GM12878 (cell line): ENCODE data around the gene CYTH2. TPM values are rescaled to one million over a fixed set of nuclear protein-coding genes. Genes with fewer than 3 reads are reported as not detected.

Source experiments
- ATAC-seq: fragments of 200-7000 bp; cut with Tn5 transposase; 3 replicates; pipeline ENCODE4 v1.9.1; 2020; ENCODE audit warnings: mild to moderate bottlenecking, moderate library complexity
- BruUV-seq: library from RNA; stranded (reverse); fragments of 400-500 nt; replicated peaks from 2 replicates; lab custom pipeline; 2021; lab: Mats Ljungman, UMichigan
- CTCF ChIA-PET: fragments of 300-600 bp; sonication (Branson Sonifier 250); formaldehyde crosslinking; extraction: SDS; loops from one replicate; lab custom pipeline; 2021; ENCODE audit warnings: inconsistent platforms; lab: Yijun Ruan, JAX
- POLR2A ChIA-PET: fragments of 350-600 bp; formaldehyde crosslinking; extraction: SDS; loops from one replicate; lab custom pipeline; 2021; ENCODE audit warnings: inconsistent platforms; lab: Charles Lee
- RAD21 ChIA-PET: fragments of 300-600 bp; sonication (Branson Sonifier 250); formaldehyde crosslinking; loops from one replicate; lab custom pipeline; 2023; ENCODE audit warnings: antibody characterized with exemption; ENCODE audit not compliant: unreplicated experiment; lab: Charles Lee
- SMC1A ChIA-PET: fragments of 300-600 bp; sonication (Branson Sonifier 250); formaldehyde crosslinking; loops from one replicate; lab custom pipeline; 2023; ENCODE audit not compliant: unreplicated experiment, uncharacterized antibody; lab: Charles Lee
- DNase-seq: peaks from one replicate; pipeline ENCODE4 v3.0.0-alpha.2; 2011; ENCODE audit warnings: low read depth, low spot score
- FAIRE-seq: peaks from 3 replicates; lab custom pipeline; 2011; peaks lifted over from hg19 to GRCh38; lab: Jason Lieb, UNC
- H2AFZ ChIP-seq: 2 replicates; pipeline ENCODE4 v1.6.0; 2011; ENCODE audit warnings: low read depth, low read length, control low read depth; ENCODE audit not compliant: control insufficient read depth
- H3K27ac ChIP-seq: 2 replicates; pipeline ENCODE4 v1.5.1; 2011; ENCODE audit warnings: control low read depth; ENCODE audit not compliant: control insufficient read depth, insufficient read depth
- H3K27me3 ChIP-seq, 2 experiments: replicated peaks in 1 of 2; 2 replicates each; pipeline versions ENCODE4 v1.6.0 to v1.6.1; 2011; ENCODE audit warnings: low read length in 1 of 2; ENCODE audit not compliant: control insufficient read depth in 2 of 2, insufficient read depth in 2 of 2
- H3K36me3 ChIP-seq, 2 experiments: 2 replicates each; pipeline ENCODE4 v1.5.1; 2011; ENCODE audit warnings: low read length in 1 of 2; ENCODE audit not compliant: control insufficient read depth in 2 of 2, insufficient read depth in 2 of 2
- H3K4me1 ChIP-seq: 2 replicates; pipeline ENCODE4 v1.6.1; 2011; ENCODE audit warnings: mild to moderate bottlenecking, low read length, moderate library complexity, mixed read lengths; ENCODE audit not compliant: control insufficient read depth, insufficient read depth
- H3K4me2 ChIP-seq: 2 replicates; pipeline ENCODE4 v1.6.0; 2011; ENCODE audit warnings: control low read depth; ENCODE audit not compliant: control insufficient read depth, insufficient read depth
- H3K4me3 ChIP-seq: fragments of 200-600 bp; sonication (generic); 2 replicates; pipeline ENCODE4 v1.5.1; 2016
- H3K79me2 ChIP-seq: 2 replicates; pipeline ENCODE4 v1.6.0; 2011; ENCODE audit warnings: low read length; ENCODE audit not compliant: control insufficient read depth, insufficient read depth
- H3K9ac ChIP-seq: 2 replicates; pipeline ENCODE4 v1.8.0; 2011; ENCODE audit warnings: low read length, control low read depth, mixed read lengths; ENCODE audit not compliant: control insufficient read depth, insufficient read depth
- H3K9me3 ChIP-seq: replicated peaks from 3 replicates; pipeline ENCODE4 v1.5.1; 2011; ENCODE audit warnings: mild to moderate bottlenecking, low read length; ENCODE audit not compliant: control insufficient read depth, insufficient read depth
- H4K20me1 ChIP-seq: 2 replicates; pipeline ENCODE4 v1.6.0; 2011; ENCODE audit not compliant: control insufficient read depth, insufficient read depth
- CBX5 ChIP-seq: sonication (generic); IDR thresholded peaks from 2 replicates; pipeline ENCODE4 v1.6.1; 2016; ENCODE audit warnings: low read depth, moderate library complexity, mild to moderate bottlenecking, inconsistent platforms
- CEBPZ ChIP-seq: fragments of 150-350 bp; IDR thresholded peaks from 2 replicates; pipeline ENCODE4 v1.6.1; 2016; ENCODE audit warnings: low read depth, low read length
- FOXK2 ChIP-seq: fragments of 450-650 bp; IDR thresholded peaks from 2 replicates; pipeline ENCODE4 v1.6.1; 2017; ENCODE audit warnings: mild to moderate bottlenecking, moderate library complexity
- GATAD2B ChIP-seq: fragments of 450-650 bp; conservative IDR thresholded peaks from 2 replicates; pipeline ENCODE4 v1.6.1; 2017; ENCODE audit warnings: low read depth, mild to moderate bottlenecking, moderate library complexity
- NFYB ChIP-seq: IDR thresholded peaks from 2 replicates; pipeline ENCODE4 v1.6.1; 2011; ENCODE audit warnings: low read depth, mild to moderate bottlenecking, low read length, improper control_type of control experiment, moderate library complexity; ENCODE audit not compliant: insufficient read depth
- SMAD5 ChIP-seq: IDR thresholded peaks from 2 replicates; pipeline ENCODE4 v1.6.1; 2016; ENCODE audit warnings: antibody characterized with exemption, low read depth
- WGBS: methylation state at CpG from one replicate; pipeline ENCODE4 v1.1.6; 2016; ENCODE audit warnings: low lambda C conversion rate; ENCODE audit not compliant: insufficient replicate concordance, insufficient coverage; ENCODE audit errors: missing lambda C conversion rate; 5-methylcytosine and 5-hydroxymethylcytosine counted together
- in situ Hi-C: fragments of 300-500 bp; cut with MboI; formaldehyde crosslinking; loops from 9 replicates; pipeline ENCODE4 v1.14.3; 2018; ENCODE audit warnings: mixed read lengths
- intact Hi-C: fragments of 100-400 bp; cut with micrococcal nuclease; formaldehyde crosslinking; loops from one replicate; pipeline ENCODE4 v1.14.2; 2022; ENCODE audit not compliant: unreplicated experiment
- polyA plus RNA-seq, 11 experiments: library from polyadenylated mRNA; depleted of rRNA in 4 of 11; unstranded in 6 of 11; stranded (reverse) in 5 of 11; fragments of >200 nt; fragmentation: Nextera tagmentation in 4 of 11; fragmentation: Illumina TruSeq in 1 of 11; extraction: Ambion mirVana in 4 of 11; extraction: Trizol in 1 of 11; gene quantifications; 1 replicate in 1 of 11; 2 replicates in 10 of 11; pipeline versions ENCODE4 v1.2.1 to v1.2.3, GENCODE V29; 2011 to 2016; ENCODE audit warnings: inconsistent platforms in 2 of 11, missing spikeins in 2 of 11, low read depth in 1 of 11
- total RNA-seq, 4 experiments: library from RNA; depleted of rRNA in 3 of 4; stranded (reverse); fragments of >200 nt in 3 of 4; fragmentation: Illumina TruSeq in 1 of 4; extraction: Trizol in 1 of 4; gene quantifications; 2 replicates each; pipeline versions ENCODE4 v1.2.1 to v1.2.3, GENCODE V29; 2013 to 2021

The CYTH2 gene
- total and polyA plus RNA-seq, 10 of the 15 experiments (the other 5 are each of a cell fraction or from before 2014, with no cell fraction given): 1.3 to 31.9 (median 22.2) TPM

GRCh38 chr19:48511321-48511731, 42.2 kb downstream of the CYTH2 start:
- ATAC-seq: no peak
- Histone ChIP-seq H3K4me1 (peaks cover 18% of the 10 kb centered on the region), H3K36me3 (no peaks in the 10 kb centered on the region), H3K27ac (no peak overlapping the region), H3K9me3 (no peaks in the 10 kb centered on the region), H2AFZ (no peak overlapping the region), H3K9ac (no peak overlapping the region), H4K20me1 (no peaks in the 10 kb centered on the region; the same call in 1 of the 2 replicates), H3K27me3 (peaks cover 2 to 4% of the 10 kb centered on the region in 2 experiments; a peak in 3 of 4 replicates), H3K4me2 (no peak overlapping the region), H3K4me3 (no peak overlapping the region), H3K79me2 (no peaks in the 10 kb centered on the region)
- no peak for FAIRE-seq
- ChIA-PET SMC1A (no interaction called here), CTCF (interaction anchor here (7.1 kb wide), 1 partner anchor 74 kb away, joined by 131 read pairs; no protein-coding TSS in a partner anchor), RAD21 (no interaction called here), POLR2A (no interaction called here)
- no peak for TF ChIP-seq SMAD5
- TF ChIP-seq GATAD2B: no peak
- no peak for TF ChIP-seq CEBPZ
- TF ChIP-seq CBX5: no peak
- no peak for TF ChIP-seq FOXK2
- TF ChIP-seq NFYB: no peak
- intact Hi-C loops (no loop called here), in situ Hi-C loops (no loop called here)
- BruUV-seq: no TSS peak
- no peak for DNase-seq
- WGBS: 0% methylated on average over 1 of the region's 32 CpGs
